ENCODE data around the gene CHAC1.

Gene CHAC1

DNA sequence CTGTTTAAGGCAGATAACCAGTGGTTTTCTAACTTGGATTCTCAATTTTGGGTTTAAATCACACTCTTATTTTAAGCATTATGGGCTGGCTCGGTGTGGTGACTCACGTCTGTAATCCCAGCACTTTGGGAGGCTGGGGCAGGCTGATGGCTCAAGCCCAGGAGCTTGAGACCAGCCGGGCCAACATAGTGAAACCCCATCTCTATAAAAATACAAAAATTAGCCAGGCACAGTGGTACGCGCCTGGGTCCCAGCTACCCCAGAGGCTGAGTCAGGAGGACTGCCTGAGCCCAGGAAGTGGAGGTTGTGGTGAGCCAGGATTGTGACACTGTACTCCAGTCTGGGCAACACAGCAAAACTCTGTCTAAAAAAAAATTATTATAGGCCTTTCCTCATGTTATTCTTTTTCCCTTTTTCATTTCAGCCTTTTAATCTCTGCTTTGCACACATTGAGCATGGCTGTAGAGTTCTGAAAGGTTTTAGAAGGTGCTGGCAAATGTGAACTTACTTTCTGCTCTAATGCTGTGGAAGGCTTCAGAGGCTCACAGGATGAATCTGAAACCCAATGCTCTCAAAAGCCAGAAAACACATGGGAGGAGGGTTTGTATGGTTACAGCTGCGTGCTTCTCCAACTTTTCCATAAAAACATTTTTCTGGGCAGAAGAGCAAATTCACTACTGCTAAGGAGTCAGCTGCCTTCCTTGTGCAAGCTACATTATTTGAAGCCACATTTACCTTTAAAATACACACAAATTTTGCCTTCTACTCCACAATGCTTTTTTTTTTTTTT lies 32.5 kb downstream of the CHAC1 start:
- Histone ChIP-seq H3K4me1 (ENCODE audit: insufficient read depth, low read length, severe bottlenecking) (no peaks in the 10 kb centered on the region), H2AFZ (ENCODE audit: low read length) (no peak overlapping the region), H3K27me3 (ENCODE audit: insufficient read depth, low read length) (no peaks in the 10 kb centered on the region), H3K9ac (ENCODE audit: low read length) (no peak overlapping the region), H3K79me2 (ENCODE audit: insufficient read depth, low read length) (no peaks in the 10 kb centered on the region), H3K27ac (ENCODE audit: low read depth, low read length, poor library complexity, severe bottlenecking) (no peak overlapping the region), H3F3A (ENCODE audit: insufficient read depth, low read length) (no peaks in the 10 kb centered on the region), H4K20me1 (ENCODE audit: insufficient read depth, low read length) (no peaks in the 10 kb centered on the region), H3K9me2 (ENCODE audit: low read depth, low read length) (no peaks in the 10 kb centered on the region), H3K4me3 (ENCODE audit: low read depth, low read length, poor library complexity, severe bottlenecking) (no peak overlapping the region), H3K9me3 (ENCODE audit: low read length) (no peaks in the 10 kb centered on the region), H3K36me3 (ENCODE audit: insufficient read depth, low read length) (peaks cover 91% of the 10 kb centered on the region), H3K4me2 (ENCODE audit: low read length) (no peak overlapping the region)
- TF ChIP-seq EZH2 (IDR thresholded peaks at IDR 0.05; ENCODE audit: borderline replicate concordance, low read length), result no peak
- TF ChIP-seq, protein P1, sequence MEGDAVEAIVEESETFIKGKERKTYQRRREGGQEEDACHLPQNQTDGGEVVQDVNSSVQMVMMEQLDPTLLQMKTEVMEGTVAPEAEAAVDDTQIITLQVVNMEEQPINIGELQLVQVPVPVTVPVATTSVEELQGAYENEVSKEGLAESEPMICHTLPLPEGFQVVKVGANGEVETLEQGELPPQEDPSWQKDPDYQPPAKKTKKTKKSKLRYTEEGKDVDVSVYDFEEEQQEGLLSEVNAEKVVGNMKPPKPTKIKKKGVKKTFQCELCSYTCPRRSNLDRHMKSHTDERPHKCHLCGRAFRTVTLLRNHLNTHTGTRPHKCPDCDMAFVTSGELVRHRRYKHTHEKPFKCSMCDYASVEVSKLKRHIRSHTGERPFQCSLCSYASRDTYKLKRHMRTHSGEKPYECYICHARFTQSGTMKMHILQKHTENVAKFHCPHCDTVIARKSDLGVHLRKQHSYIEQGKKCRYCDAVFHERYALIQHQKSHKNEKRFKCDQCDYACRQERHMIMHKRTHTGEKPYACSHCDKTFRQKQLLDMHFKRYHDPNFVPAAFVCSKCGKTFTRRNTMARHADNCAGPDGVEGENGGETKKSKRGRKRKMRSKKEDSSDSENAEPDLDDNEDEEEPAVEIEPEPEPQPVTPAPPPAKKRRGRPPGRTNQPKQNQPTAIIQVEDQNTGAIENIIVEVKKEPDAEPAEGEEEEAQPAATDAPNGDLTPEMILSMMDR (IDR thresholded peaks at IDR 0.05; ENCODE audit: low read length), result no peak

DNA sequence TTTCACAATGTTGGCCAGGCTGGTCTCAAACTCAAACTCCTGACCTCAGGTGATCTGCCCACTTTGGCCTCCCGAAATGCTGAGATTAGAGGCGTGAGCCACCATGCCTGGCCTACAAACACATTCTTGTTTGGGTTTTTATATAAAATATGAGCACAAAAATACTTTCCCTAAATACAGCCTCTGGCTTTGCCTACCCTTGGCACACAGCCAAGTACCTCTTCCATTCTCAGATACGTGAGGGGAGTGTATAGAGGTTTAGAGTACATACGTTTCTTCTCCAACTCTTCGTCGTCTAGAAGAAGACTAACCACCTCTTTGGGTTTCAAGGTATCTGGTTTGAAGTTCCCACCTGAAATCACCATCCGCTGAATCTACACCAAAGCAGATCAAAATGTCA lies 33.5 kb downstream of the CHAC1 start:
- H3K9me3 ChIP-seq (ENCODE audit: low read length), result no peaks in the 10 kb centered on the region
- H2AFZ ChIP-seq (ENCODE audit: low read length), result no peak overlapping the region
- H3K9me2 ChIP-seq (ENCODE audit: low read depth, low read length), result no peaks in the 10 kb centered on the region
- H4K20me1 ChIP-seq (ENCODE audit: insufficient read depth, low read length), result no peaks in the 10 kb centered on the region
- H3K27me3 ChIP-seq (ENCODE audit: insufficient read depth, low read length), result no peaks in the 10 kb centered on the region
- H3K9ac ChIP-seq (ENCODE audit: low read length), result no peak overlapping the region
- H3K4me1 ChIP-seq (ENCODE audit: insufficient read depth, low read length, severe bottlenecking), result no peaks in the 10 kb centered on the region
- no peak overlapping the region for H3K4me3 ChIP-seq (ENCODE audit: low read depth, low read length, poor library complexity, severe bottlenecking)
- no peaks in the 10 kb centered on the region for H3F3A ChIP-seq (ENCODE audit: insufficient read depth, low read length)
- H3K36me3 ChIP-seq (ENCODE audit: insufficient read depth, low read length), result peaks cover 86% of the 10 kb centered on the region
- no peaks in the 10 kb centered on the region for H3K79me2 ChIP-seq (ENCODE audit: insufficient read depth, low read length)
- TF ChIP-seq, protein P1 (IDR thresholded peaks at IDR 0.05; ENCODE audit: low read length), result no peak
- no peak overlapping the region for H3K4me2 ChIP-seq (ENCODE audit: low read length)
- H3K27ac ChIP-seq (ENCODE audit: low read depth, low read length, poor library complexity, severe bottlenecking), result no peak overlapping the region

DNA sequence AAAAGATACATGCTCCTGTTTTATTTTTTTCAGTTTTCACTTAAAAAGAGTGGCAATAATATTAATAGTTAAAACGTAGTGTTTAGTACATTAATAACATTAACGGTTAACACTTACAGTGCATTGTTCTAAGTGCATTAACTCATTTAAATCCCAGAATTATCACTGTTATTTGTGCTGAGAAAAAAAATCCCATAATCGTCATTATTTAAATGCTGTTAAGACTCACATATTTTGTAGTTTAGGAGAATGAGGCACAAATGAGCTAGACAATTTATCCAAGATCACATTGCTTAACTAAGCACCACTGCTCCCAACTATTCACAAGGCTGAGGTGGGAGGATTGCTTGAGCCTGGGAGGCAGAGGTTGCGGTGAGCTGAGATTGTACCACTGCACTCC lies 34.9 kb downstream of the CHAC1 start:
- H2AFZ ChIP-seq (ENCODE audit: low read length), result no peak overlapping the region
- H3K9ac ChIP-seq (ENCODE audit: low read length), result no peak overlapping the region
- H3K36me3 ChIP-seq (ENCODE audit: insufficient read depth, low read length), result peaks cover 85% of the 10 kb centered on the region
- H3K27ac ChIP-seq (ENCODE audit: low read depth, low read length, poor library complexity, severe bottlenecking), result no peak overlapping the region
- H3K9me2 ChIP-seq (ENCODE audit: low read depth, low read length), result no peaks in the 10 kb centered on the region
- no peak overlapping the region for H3K4me3 ChIP-seq (ENCODE audit: low read depth, low read length, poor library complexity, severe bottlenecking)
- TF ChIP-seq, protein P1 (IDR thresholded peaks at IDR 0.05; ENCODE audit: low read length), result no peak
- no peak for TF ChIP-seq EZH2 (IDR thresholded peaks at IDR 0.05; ENCODE audit: borderline replicate concordance, low read length)
- no peaks in the 10 kb centered on the region for H3K79me2 ChIP-seq (ENCODE audit: insufficient read depth, low read length)
- no peaks in the 10 kb centered on the region for H3F3A ChIP-seq (ENCODE audit: insufficient read depth, low read length)
- no peak overlapping the region for H3K4me2 ChIP-seq (ENCODE audit: low read length)
- H3K4me1 ChIP-seq (ENCODE audit: insufficient read depth, low read length, severe bottlenecking), result no peaks in the 10 kb centered on the region
- H3K27me3 ChIP-seq (ENCODE audit: insufficient read depth, low read length), result no peaks in the 10 kb centered on the region
- no peaks in the 10 kb centered on the region for H3K9me3 ChIP-seq (ENCODE audit: low read length)
- H4K20me1 ChIP-seq (ENCODE audit: insufficient read depth, low read length), result no peaks in the 10 kb centered on the region
